ENCODE data around the gene GLS2.
"Not testable (repeated sequence)": the region's sequence is repeated elsewhere in the genome, so short reads cannot be mapped to it uniquely, and the experiment has no call there.

The GLS2 gene

DNA sequence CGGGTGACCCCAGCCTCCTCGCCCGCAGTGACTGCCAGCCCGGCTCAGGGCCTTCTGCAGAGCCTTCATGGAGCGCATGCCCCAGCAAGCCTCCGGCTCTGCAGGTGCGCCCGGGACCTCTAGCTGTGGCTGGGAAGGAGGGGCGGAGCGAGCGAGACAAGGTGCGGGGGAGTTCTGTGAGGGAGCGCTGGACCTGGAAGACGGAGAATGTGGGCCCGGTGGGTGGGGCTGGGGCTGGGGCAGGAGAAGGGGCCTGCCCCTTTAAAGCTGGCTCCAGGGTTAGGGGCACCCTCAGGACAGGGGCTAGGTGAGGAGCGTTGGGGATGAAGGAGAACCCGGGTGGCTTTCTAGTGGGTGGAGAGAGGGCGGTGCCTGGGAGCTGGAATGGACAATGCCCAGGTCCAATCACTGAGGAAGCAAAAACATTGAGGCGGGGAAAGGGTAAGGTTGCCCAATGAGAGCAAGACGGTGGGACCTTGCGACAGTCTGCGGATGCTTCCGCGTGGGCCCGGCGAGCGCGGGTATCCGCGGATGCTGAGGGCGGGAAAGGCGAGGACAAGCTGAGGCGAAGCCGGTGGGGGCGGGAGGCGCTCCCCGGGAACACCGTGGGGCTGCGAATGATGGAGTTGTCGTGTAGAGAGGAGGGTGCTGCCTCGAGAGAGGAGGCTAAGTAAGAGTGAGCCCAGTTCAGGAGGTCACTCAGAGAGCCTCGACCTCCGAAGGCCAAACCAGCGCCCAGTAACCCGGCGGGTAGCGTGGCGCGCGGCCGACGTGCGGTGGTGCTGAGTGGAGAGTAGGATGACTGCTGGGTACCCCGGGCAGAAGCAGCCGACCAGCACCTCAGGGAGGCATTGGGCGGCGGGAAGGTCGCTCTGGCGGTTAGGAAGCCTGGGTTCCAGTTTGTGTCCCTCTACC is at the start of gene GLS2:
GLS2 (minus strand) TSS at position 121 of the 915 bp plus-strand sequence; CDS start at position 78, 43 bp downstream.
- DNase-seq: peak; percentile 98

DNA sequence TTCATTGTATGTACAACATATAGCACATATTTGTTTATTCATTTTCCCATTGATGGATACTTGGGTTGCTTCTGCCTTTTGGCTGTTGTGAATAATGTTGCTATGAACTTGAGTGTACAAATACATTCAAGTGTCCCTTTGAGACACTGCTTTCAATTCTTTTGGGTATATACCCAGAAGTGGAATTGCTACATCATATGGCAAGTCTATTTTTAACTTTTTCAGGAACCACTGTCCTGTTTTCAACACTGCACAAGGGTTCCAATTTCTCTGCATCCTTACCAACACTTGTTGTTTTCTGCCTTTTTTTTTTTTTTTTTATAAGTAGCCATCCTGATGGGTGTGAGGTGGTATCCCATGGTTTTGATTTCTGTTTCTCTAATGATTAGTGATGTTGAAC is 49.6 kb upstream of the GLS2 start:
- DNase-seq: no peak

- DNase-seq: no peak
These were observed 42.6 kb upstream of the GLS2 start for GRCh38 chr12:56530390-56531055.

DNA sequence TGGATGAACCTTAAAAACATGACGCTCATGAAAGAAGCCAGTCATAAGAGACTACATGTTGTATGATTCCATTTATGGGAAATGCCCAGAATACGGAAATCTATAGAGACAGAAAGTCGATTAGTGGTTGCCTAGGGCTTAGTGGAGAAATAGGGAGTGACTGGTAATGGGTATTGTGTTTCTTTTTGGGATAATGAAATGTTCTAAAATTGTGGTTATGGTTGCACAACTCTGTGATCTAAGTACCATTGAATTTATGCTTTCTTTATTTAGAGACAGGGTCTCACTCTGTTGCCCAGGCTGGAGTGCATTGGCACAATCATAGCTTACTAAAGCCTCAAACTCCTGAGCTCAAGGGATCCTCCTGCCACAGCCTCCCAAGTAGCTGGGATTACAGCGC is 41.7 kb upstream of the GLS2 start:
- DNase-seq: no peak

DNA sequence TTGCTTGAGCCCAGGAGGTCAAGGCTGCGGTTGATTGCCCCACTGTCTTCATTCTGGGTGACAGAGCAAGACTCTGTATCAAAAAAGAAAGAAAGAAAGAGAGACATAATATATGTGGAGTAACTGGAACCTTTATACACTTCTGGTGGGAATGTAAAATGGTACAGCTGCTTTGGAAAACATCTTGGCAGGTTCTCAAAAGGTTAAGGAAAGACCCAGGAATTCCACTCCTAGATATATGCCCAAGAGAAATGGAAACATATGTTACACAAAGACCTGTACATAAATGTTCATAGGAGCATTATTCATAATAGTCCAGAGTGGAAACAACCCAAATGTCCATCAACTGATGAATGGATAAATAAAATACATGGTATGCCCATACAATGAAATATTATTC is 40.9 kb upstream of the GLS2 start:
- DNase-seq: no peak

DNA sequence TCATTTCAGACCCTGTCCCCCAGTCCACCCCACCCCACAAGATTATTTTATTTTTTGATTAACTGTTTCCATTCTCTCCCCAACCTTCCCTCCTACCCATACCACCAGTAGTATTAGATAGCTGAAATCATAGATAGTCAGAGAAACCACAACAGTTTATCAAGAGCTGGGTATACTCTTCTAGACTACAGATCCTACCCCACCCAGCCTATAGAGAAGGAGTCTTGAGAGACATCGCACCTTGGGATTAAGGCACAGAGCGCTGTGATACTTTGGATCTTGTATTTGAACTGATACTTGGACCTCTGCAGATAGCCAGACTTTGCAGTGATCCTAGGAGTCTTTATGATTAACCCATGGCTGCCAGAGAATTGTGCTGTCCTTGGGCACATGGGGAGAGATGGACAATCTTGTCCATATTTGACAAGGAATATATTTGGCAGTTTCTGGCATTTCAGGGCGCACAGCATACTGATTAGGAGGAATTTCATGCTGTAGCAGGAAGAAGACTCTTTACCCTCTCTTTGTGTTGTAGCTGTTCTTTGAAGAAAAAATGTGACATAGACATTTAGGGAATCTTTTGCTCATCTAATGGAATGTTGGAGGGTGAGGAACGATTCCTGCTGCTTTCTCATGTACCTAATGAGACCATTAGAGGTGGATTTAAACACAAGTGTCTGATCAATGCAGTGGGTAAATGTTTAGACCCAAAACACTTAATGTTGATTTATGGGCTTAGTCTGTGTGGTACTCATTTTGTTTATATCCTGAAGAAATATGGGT is 34.6 kb upstream of the GLS2 start:
- no peak for DNase-seq

- DNase-seq: peak; percentile 78
These were observed 33.8 kb upstream of the GLS2 start, which contains the start of gene RBMS2 for GRCh38 chr12:56521590-56522371. TSS of gene RBMS2 (plus strand) at chr12:56521820. CDS start at chr12:56522024, 204 bp downstream.

- DNase-seq: no peak
These were observed 33.2 kb upstream of the GLS2 start for GRCh38 chr12:56521209-56521589.

DNA sequence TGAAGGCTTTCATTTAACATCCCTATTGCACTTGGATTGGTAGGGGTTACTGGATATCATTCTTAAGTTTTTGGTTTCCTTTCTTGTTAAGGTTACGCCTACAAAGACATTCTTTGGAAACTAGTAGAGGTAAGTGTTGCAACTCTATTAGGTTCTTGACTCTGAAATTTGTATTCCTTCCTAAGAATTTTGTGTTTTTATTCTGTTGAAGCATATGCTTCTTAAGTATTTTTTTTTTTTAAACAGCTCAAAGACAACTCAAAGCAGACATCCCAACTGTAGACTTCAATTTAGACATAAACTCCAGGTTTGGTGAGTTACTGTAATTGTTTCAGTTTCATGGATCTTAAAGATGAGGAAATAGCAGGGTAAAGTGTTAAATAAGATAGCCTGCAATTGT is 32.5 kb upstream of the GLS2 start:
- no peak for DNase-seq

DNA sequence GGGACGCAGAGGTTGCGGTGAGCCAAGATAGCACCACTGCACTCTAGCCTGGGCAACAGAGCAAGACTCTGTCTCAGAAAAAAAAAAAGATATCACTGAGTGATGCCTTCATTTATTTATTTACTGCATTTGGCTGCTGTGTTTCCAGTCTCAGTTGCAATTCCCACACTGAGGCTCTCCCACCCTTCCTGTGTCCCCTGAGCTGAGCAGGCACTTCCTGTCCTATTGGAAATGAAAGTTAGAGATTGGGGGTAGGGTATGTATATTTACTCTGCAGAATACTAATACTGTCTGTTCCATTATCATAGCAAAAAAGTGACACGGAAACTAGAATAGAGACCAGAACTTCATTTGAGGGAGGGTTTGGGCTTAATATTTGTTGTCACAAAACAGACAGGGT is 32.1 kb upstream of the GLS2 start:
- no peak for DNase-seq

- DNase-seq: no peak
These were observed 30.6 kb upstream of the GLS2 start for GRCh38 chr12:56518570-56518969.

DNA sequence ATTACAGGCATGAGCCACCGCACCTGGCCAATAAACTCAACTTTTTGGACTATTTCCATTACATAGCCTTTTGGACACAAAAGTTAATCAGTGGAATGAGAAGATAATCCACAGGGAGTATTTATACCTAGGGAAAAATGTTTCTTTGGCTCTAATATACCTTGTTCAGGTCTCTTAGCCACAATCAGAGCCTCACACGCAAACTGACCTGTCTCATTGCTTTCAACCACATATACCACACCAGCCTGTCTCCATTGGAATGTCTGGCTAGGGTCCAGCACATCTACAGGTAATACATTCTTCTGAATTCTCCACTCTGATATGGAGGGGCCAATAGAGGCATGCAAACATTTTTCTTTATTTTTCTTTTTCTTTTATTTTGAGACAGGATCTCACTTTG is 29.9 kb upstream of the GLS2 start:
- DNase-seq: no peak

- not testable (repeated sequence) for DNase-seq
These were observed 26.0 kb upstream of the GLS2 start for GRCh38 chr12:56514014-56514318.

DNA sequence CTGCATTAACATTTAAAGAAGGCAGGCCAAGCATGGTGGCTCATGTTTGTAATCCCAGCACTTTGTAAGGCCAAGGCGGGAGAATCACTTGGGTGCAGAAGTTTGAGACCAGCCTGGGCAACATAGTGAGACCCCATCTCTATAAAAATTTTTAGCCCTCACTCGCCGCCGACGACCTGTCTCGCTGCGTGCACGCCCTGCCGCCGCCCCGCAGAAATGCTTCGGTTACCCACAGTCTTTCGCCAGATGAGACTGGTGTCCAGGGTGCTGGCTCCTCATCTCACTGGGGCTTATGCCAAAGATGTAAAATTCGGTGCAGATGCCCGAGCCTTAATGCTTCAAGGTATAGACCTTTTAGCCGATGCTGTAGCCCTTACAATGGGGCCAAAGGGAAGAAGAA is 22.8 kb upstream of the GLS2 start:
- DNase-seq: no peak

DNA sequence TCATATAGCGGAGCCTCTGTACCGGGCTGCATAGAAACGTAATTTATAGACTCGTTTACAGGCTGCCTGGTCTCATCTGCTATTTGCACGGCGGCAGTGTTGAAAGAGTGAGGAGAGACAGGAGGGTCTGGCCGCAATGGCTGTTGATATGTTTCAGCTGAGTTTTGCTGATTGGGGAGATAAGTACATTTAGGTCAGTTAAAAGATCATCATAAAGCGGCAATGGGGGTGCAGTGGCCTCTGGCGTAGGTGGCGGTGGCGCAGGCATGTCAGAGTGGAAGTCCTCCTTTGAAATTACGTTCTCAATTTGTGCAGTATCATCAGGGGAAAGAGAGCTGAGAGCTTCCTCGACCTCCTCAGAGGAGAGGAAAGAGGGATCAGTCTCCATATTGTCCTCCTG is 11.9 kb upstream of the GLS2 start:
- DNase-seq: not testable (repeated sequence)

GRCh38 chr12:56499452-56499851 is 11.5 kb upstream of the GLS2 start:
- not testable (repeated sequence) for DNase-seq

- not testable (repeated sequence) for DNase-seq
These were observed 10.4 kb upstream of the GLS2 start for GRCh38 chr12:56498126-56498902.

- not testable (repeated sequence) for DNase-seq
These were observed 8.7 kb upstream of the GLS2 start for GRCh38 chr12:56496704-56497103.

DNA sequence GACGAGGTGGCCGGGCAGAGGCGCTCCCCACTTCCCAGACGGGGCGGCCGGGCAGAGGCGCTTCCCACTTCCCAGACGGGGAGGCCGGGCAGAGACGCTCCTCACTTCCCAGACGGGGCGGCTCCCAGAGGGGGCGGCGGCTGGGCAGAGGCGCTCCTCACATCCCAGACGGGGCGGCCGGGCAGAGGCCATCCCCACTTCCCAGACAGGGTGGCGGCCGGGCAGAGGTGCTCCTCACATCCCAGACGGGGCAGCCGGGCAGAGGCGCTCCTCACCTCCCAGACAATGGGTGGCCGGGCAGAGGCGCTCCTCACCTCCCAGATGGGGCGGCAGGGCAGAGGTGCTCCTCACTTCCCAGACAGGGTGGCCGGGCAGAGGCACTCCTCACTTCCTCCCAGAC is 6.5 kb upstream of the GLS2 start:
- DNase-seq: not testable (repeated sequence)

DNA sequence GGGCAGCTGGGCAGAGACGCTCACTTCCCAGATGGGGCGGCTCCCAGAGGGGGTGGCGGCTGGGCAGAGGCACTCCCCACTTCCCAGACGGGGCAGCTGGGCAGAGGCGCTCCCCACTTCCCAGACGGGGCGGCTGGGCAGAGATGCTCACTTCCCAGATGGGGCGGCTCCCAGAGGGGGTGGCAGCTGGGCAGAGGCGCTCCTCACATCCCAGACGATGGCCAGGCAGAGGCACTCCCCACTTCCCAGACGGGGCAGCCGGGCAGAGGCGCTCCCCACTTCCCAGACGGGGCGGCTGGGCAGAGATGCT is 6.1 kb upstream of the GLS2 start:
- DNase-seq: not testable (repeated sequence)

DNA sequence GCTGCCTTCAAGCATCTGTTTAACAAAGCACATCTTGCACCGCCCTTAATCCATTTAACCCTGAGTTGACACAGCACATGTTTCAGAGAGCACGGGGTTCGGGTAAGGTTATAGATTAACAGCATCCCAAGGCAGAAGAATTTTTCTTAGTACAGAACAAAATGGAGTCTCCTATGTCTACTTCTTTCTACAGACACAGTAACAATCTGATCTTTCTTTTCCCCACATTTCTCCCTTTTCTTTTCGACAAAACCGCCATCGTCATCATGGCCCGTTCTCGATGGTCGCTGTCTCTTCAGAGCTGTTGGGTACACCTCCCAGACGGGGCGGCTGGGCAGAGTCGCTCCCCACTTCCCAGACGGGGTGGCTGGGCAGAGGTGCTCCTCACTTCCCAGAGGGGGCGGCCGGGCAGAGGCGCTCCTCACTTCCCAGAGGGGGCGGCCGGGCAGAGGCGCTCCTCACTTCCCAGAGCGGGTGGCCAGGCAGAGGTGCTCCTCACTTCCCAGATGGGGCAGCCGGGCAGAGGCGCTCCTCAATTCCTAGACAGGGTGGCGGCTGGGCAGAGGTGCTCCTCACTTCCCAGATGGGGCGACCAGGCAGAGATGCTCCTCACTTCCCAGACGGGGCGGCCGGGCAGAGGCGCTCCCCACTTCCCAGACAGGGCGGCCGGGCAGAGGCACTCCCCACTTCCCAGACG is 5.6 kb upstream of the GLS2 start:
- not testable (repeated sequence) for DNase-seq
